IPS-18a (cell line): ENCODE measurements around the gene CSF1R.
"Not testable (repeated sequence)": the region's sequence is repeated elsewhere in the genome, so short reads cannot be mapped to it uniquely, and the experiment has no call there.

ENCODE experiments used
- H3K27ac ChIP-seq: one replicate; pipeline ENCODE4 v1.5.1; 2013; ENCODE audit warnings: low read length
- H3K27me3 ChIP-seq: one replicate; pipeline ENCODE4 v1.6.1; 2013; ENCODE audit warnings: mild to moderate bottlenecking, low read length; ENCODE audit not compliant: control insufficient read depth, insufficient read depth
- H3K36me3 ChIP-seq: one replicate; pipeline ENCODE4 v1.6.1; 2013; ENCODE audit warnings: low read depth, low read length; ENCODE audit not compliant: control insufficient read depth
- H3K4me1 ChIP-seq: one replicate; pipeline ENCODE4 v1.6.1; 2013; ENCODE audit warnings: low read depth, low read length; ENCODE audit not compliant: control insufficient read depth
- H3K4me3 ChIP-seq: one replicate; pipeline ENCODE4 v1.5.1; 2013; ENCODE audit warnings: low read length
- H3K9ac ChIP-seq: one replicate; pipeline ENCODE4 v1.6.1; 2013; ENCODE audit warnings: mild to moderate bottlenecking, low read length, moderate library complexity
- H3K9me3 ChIP-seq: one replicate; pipeline ENCODE4 v1.6.1; 2013; ENCODE audit warnings: low read depth, low read length; ENCODE audit not compliant: control insufficient read depth

CSF1R gene

GRCh38 chr5:150084754-150085153 is 1.6 kb downstream of the CSF1R start:
- H3K4me3 ChIP-seq, H3K9me3 ChIP-seq, H3K9ac ChIP-seq, H3K36me3 ChIP-seq, H3K27ac ChIP-seq, H3K27me3 ChIP-seq: not testable (repeated sequence)
- peaks cover 11% of the 10 kb centered on the region for H3K4me1 ChIP-seq

- no peak overlapping the region for H3K4me3 ChIP-seq
- peaks cover 11% of the 10 kb centered on the region for H3K4me1 ChIP-seq
- no peaks in the 10 kb centered on the region for H3K36me3 ChIP-seq
- H3K27me3 ChIP-seq = no peaks in the 10 kb centered on the region
- no peak overlapping the region for H3K9ac ChIP-seq
- H3K27ac ChIP-seq = no peak overlapping the region
- no peaks in the 10 kb centered on the region for H3K9me3 ChIP-seq
Measured at GRCh38 chr5:150082889-150083288, 3.5 kb downstream of the CSF1R start.

- Histone ChIP-seq H3K9ac (no peak overlapping the region), H3K4me3 (no peak overlapping the region), H3K4me1 (peaks cover 11% of the 10 kb centered on the region), H3K27ac (no peak overlapping the region), H3K27me3 (no peaks in the 10 kb centered on the region), H3K9me3 (no peaks in the 10 kb centered on the region), H3K36me3 (no peaks in the 10 kb centered on the region)
Measured at GRCh38 chr5:150082374-150082773, 4.0 kb downstream of the CSF1R start.

- no peaks in the 10 kb centered on the region for H3K9me3 ChIP-seq
- no peak overlapping the region for H3K9ac ChIP-seq
- H3K4me3 ChIP-seq = no peak overlapping the region
- H3K27me3 ChIP-seq = no peaks in the 10 kb centered on the region
- H3K27ac ChIP-seq = no peak overlapping the region
- peaks cover 11% of the 10 kb centered on the region for H3K4me1 ChIP-seq
- H3K36me3 ChIP-seq = no peaks in the 10 kb centered on the region
Measured at GRCh38 chr5:150081541-150082283, 4.6 kb downstream of the CSF1R start.

- Histone ChIP-seq H3K27ac (no peak overlapping the region), H3K4me3 (no peak overlapping the region), H3K4me1 (peaks cover 11% of the 10 kb centered on the region), H3K27me3 (no peaks in the 10 kb centered on the region), H3K9ac (no peak overlapping the region), H3K9me3 (no peaks in the 10 kb centered on the region), H3K36me3 (no peaks in the 10 kb centered on the region)
Measured at GRCh38 chr5:150080696-150081435, 5.5 kb downstream of the CSF1R start.

- H3K27me3 ChIP-seq = no peaks in the 10 kb centered on the region
- no peaks in the 10 kb centered on the region for H3K36me3 ChIP-seq
- no peak overlapping the region for H3K4me3 ChIP-seq
- H3K9me3 ChIP-seq = no peaks in the 10 kb centered on the region
- peaks cover 11% of the 10 kb centered on the region for H3K4me1 ChIP-seq
- H3K9ac ChIP-seq = no peak overlapping the region
- H3K27ac ChIP-seq = no peak overlapping the region
Measured at GRCh38 chr5:150079909-150080461, 6.4 kb downstream of the CSF1R start.

- Histone ChIP-seq H3K27me3 (no peaks in the 10 kb centered on the region), H3K9me3 (no peaks in the 10 kb centered on the region), H3K36me3 (no peaks in the 10 kb centered on the region), H3K9ac (no peak overlapping the region), H3K4me3 (no peak overlapping the region), H3K27ac (no peak overlapping the region), H3K4me1 (peaks cover 11% of the 10 kb centered on the region)
Measured at GRCh38 chr5:150078802-150079689, 7.3 kb downstream of the CSF1R start.

GRCh38 chr5:150077996-150078801 is 8.2 kb downstream of the CSF1R start:
- H3K27me3 ChIP-seq = no peaks in the 10 kb centered on the region
- no peak overlapping the region for H3K4me3 ChIP-seq
- no peak overlapping the region for H3K9ac ChIP-seq
- no peaks in the 10 kb centered on the region for H3K36me3 ChIP-seq
- H3K9me3 ChIP-seq = no peaks in the 10 kb centered on the region
- peaks cover 11% of the 10 kb centered on the region for H3K4me1 ChIP-seq
- H3K27ac ChIP-seq = no peak overlapping the region

GRCh38 chr5:150077060-150077459 is 9.3 kb downstream of the CSF1R start:
- H3K27ac ChIP-seq = no peak overlapping the region
- H3K4me1 ChIP-seq = peaks cover 5% of the 10 kb centered on the region
- H3K36me3 ChIP-seq = no peaks in the 10 kb centered on the region
- no peak overlapping the region for H3K9ac ChIP-seq
- H3K4me3 ChIP-seq = no peak overlapping the region
- no peaks in the 10 kb centered on the region for H3K9me3 ChIP-seq
- H3K27me3 ChIP-seq = no peaks in the 10 kb centered on the region

- H3K4me3 ChIP-seq = no peak overlapping the region
- H3K9ac ChIP-seq = no peak overlapping the region
- H3K27me3 ChIP-seq = no peaks in the 10 kb centered on the region
- no peak overlapping the region for H3K27ac ChIP-seq
- no peaks in the 10 kb centered on the region for H3K4me1 ChIP-seq
- H3K36me3 ChIP-seq = no peaks in the 10 kb centered on the region
- H3K9me3 ChIP-seq = no peaks in the 10 kb centered on the region
Measured at GRCh38 chr5:150075806-150076205, 10.5 kb downstream of the CSF1R start.
